Germinal center (tissue), 1 donor: ENCODE measurements around the gene ISL1.

Experiments used
- DNase-seq: peaks from one replicate; pipeline ENCODE4 v3.0.0; 2012; ENCODE audit warnings: mixed read lengths, low spot score

Gene ISL1

GRCh38 chr5:51383131-51384121 lies at the start of gene ISL1:
Gene ISL1 (plus strand): TSS chr5:51383448. CDS start chr5:51383672, 224 bp downstream.
- DNase-seq = no peak

- DNase-seq = no peak
These were observed 46.4 kb upstream of the ISL1 start for GRCh38 chr5:51336878-51337277.

- no peak for DNase-seq
These were observed 38.1 kb upstream of the ISL1 start for GRCh38 chr5:51345106-51345505.

GRCh38 chr5:51347157-51347556 lies 36.1 kb upstream of the ISL1 start:
- no peak for DNase-seq

- DNase-seq = no peak
These were observed 35.5 kb upstream of the ISL1 start for GRCh38 chr5:51347704-51348103.

GRCh38 chr5:51371052-51371451 lies 12.2 kb upstream of the ISL1 start:
- DNase-seq = no peak

GRCh38 chr5:51373880-51374523 lies 9.2 kb upstream of the ISL1 start:
- no peak for DNase-seq

- DNase-seq = no peak
These were observed 8.2 kb upstream of the ISL1 start for GRCh38 chr5:51375084-51375483.

- no peak for DNase-seq
These were observed 6.7 kb upstream of the ISL1 start for GRCh38 chr5:51376509-51376908.

- DNase-seq = no peak
These were observed 5.8 kb upstream of the ISL1 start for GRCh38 chr5:51377151-51378060.

- DNase-seq = no peak
These were observed 5.2 kb upstream of the ISL1 start for GRCh38 chr5:51378061-51378409.

GRCh38 chr5:51378448-51379330 lies 4.6 kb upstream of the ISL1 start:
- no peak for DNase-seq

GRCh38 chr5:51379331-51379700 lies 3.9 kb upstream of the ISL1 start:
- no peak for DNase-seq

GRCh38 chr5:51380603-51381207 lies 2.5 kb upstream of the ISL1 start:
- peak; percentile 24 for DNase-seq

GRCh38 chr5:51381761-51382474 lies 1.3 kb upstream of the ISL1 start:
- DNase-seq = no peak

- DNase-seq = no peak
These were observed 622 bp upstream of the ISL1 start for GRCh38 chr5:51382521-51383130.

- no peak for DNase-seq
These were observed 1.1 kb downstream of the ISL1 start for GRCh38 chr5:51384281-51384840.

- no peak for DNase-seq
These were observed 2.0 kb downstream of the ISL1 start for GRCh38 chr5:51385216-51385615.
